Measurements from ENCODE around the gene LIX1L.
A peak's percentile ranks its signal among the peaks of the same experiment; 100 is the strongest.

The LIX1L gene

GRCh38 chr1:145893306-145894055, 64.3 kb downstream of the LIX1L start:
- no peaks in the 10 kb centered on the region for H3K27me3 Mint-ChIP-seq
- no peak overlapping the region for H3K4me3 Mint-ChIP-seq
- no peaks in the 10 kb centered on the region for H3K36me3 Mint-ChIP-seq (ENCODE audit: low read depth)
- intact Hi-C loops (cut with micrococcal nuclease) = no loop called here
- H3K27ac Mint-ChIP-seq = no peak overlapping the region
- no peaks in the 10 kb centered on the region for H3K4me1 Mint-ChIP-seq (ENCODE audit: low read depth)
- H3K9me3 Mint-ChIP-seq = no peaks in the 10 kb centered on the region

GRCh38 chr1:145892486-145893087, 65.2 kb downstream of the LIX1L start:
- intact Hi-C loops (cut with micrococcal nuclease) = no loop called here

GRCh38 chr1:145891587-145892485, 66.0 kb downstream of the LIX1L start:
- intact Hi-C loops (cut with micrococcal nuclease) = loop anchor here (1.0 kb wide), 1 partner anchor 121 kb away; no protein-coding TSS in a partner anchor
- Mint-ChIP-seq H3K27ac (no peak overlapping the region), H3K27me3 (peaks cover 2% of the 10 kb centered on the region), H3K36me3 (ENCODE audit: low read depth) (no peaks in the 10 kb centered on the region), H3K4me3 (no peak overlapping the region), H3K9me3 (no peaks in the 10 kb centered on the region), H3K4me1 (ENCODE audit: low read depth) (no peaks in the 10 kb centered on the region)

More at GRCh38 chr1:145892486-145893087, 65.2 kb downstream of the LIX1L start:
- Mint-ChIP-seq H3K9me3 (no peaks in the 10 kb centered on the region), H3K4me3 (no peak overlapping the region), H3K27ac (no peak overlapping the region), H3K27me3 (no peaks in the 10 kb centered on the region), H3K36me3 (ENCODE audit: low read depth) (no peaks in the 10 kb centered on the region), H3K4me1 (ENCODE audit: low read depth) (no peaks in the 10 kb centered on the region)

- Mint-ChIP-seq H3K27me3 (peaks cover 3% of the 10 kb centered on the region), H3K9me3 (no peaks in the 10 kb centered on the region), H3K36me3 (ENCODE audit: low read depth) (no peaks in the 10 kb centered on the region), H3K27ac (no peak overlapping the region), H3K4me3 (no peak overlapping the region), H3K4me1 (ENCODE audit: low read depth) (no peaks in the 10 kb centered on the region)
- intact Hi-C loops (cut with micrococcal nuclease) = loop anchor here (1.0 kb wide), 1 partner anchor 122 kb away; no protein-coding TSS in a partner anchor
Measured at GRCh38 chr1:145891143-145891542, 66.7 kb downstream of the LIX1L start.

- H3K4me1 Mint-ChIP-seq (ENCODE audit: low read depth) = peaks cover 9% of the 10 kb centered on the region
- H3K36me3 Mint-ChIP-seq (ENCODE audit: low read depth) = no peaks in the 10 kb centered on the region
- H3K27ac Mint-ChIP-seq = no peak overlapping the region
- peaks cover 12% of the 10 kb centered on the region for H3K27me3 Mint-ChIP-seq
- no peak overlapping the region for H3K4me3 Mint-ChIP-seq
- intact Hi-C loops (cut with micrococcal nuclease) = no loop called here
- H3K9me3 Mint-ChIP-seq = no peaks in the 10 kb centered on the region
Measured at GRCh38 chr1:145889722-145890121, 68.1 kb downstream of the LIX1L start.

GRCh38 chr1:145887631-145888030, 70.2 kb downstream of the LIX1L start:
- no peak overlapping the region for H3K27ac Mint-ChIP-seq

GRCh38 chr1:145886816-145887215, 71.0 kb downstream of the LIX1L start:
- intact Hi-C loops (cut with micrococcal nuclease) = no loop called here
- no peaks in the 10 kb centered on the region for H3K36me3 Mint-ChIP-seq (ENCODE audit: low read depth)
- no peaks in the 10 kb centered on the region for H3K9me3 Mint-ChIP-seq
- H3K4me3 Mint-ChIP-seq = no peak overlapping the region
- H3K27ac Mint-ChIP-seq = no peak overlapping the region
- peaks cover 21% of the 10 kb centered on the region for H3K27me3 Mint-ChIP-seq
- peaks cover 9% of the 10 kb centered on the region for H3K4me1 Mint-ChIP-seq (ENCODE audit: low read depth)

More at GRCh38 chr1:145887631-145888030, 70.2 kb downstream of the LIX1L start:
- intact Hi-C loops (cut with micrococcal nuclease) = no loop called here
- peaks cover 21% of the 10 kb centered on the region for H3K27me3 Mint-ChIP-seq
- H3K36me3 Mint-ChIP-seq (ENCODE audit: low read depth) = no peaks in the 10 kb centered on the region
- H3K4me1 Mint-ChIP-seq (ENCODE audit: low read depth) = peaks cover 9% of the 10 kb centered on the region
- H3K4me3 Mint-ChIP-seq = no peak overlapping the region
- H3K9me3 Mint-ChIP-seq = no peaks in the 10 kb centered on the region

- Mint-ChIP-seq H3K9me3 (no peaks in the 10 kb centered on the region), H3K27me3 (peaks cover 21% of the 10 kb centered on the region), H3K27ac (no peak overlapping the region), H3K4me1 (ENCODE audit: low read depth) (peaks cover 9% of the 10 kb centered on the region), H3K36me3 (ENCODE audit: low read depth) (no peaks in the 10 kb centered on the region), H3K4me3 (peak overlapping the region; percentile 83)
- intact Hi-C loops (cut with micrococcal nuclease) = no loop called here
Measured at GRCh38 chr1:145886390-145886789, 71.4 kb downstream of the LIX1L start.

GRCh38 chr1:145885738-145886287, 72.0 kb downstream of the LIX1L start, which contains the start of gene ANKRD35:
Gene ANKRD35, minus strand, starts transcription at chr1:145885866. Its CDS starts 108 bp downstream, at chr1:145885758.
- Mint-ChIP-seq H3K27me3 (peaks cover 21% of the 10 kb centered on the region), H3K4me1 (ENCODE audit: low read depth) (peaks cover 9% of the 10 kb centered on the region), H3K27ac (no peak within 1 kb of the TSS), H3K9me3 (no peaks in the 10 kb centered on the region), H3K36me3 (ENCODE audit: low read depth) (no peaks in the 10 kb centered on the region), H3K4me3 (peak within 1 kb of the TSS; percentile 83)
- intact Hi-C loops (cut with micrococcal nuclease) = no loop called here

GRCh38 chr1:145884675-145885074, 73.1 kb downstream of the LIX1L start:
- Mint-ChIP-seq H3K4me1 (ENCODE audit: low read depth) (peaks cover 14% of the 10 kb centered on the region), H3K4me3 (no peak overlapping the region), H3K27ac (no peak overlapping the region), H3K36me3 (ENCODE audit: low read depth) (no peaks in the 10 kb centered on the region), H3K9me3 (no peaks in the 10 kb centered on the region), H3K27me3 (peaks cover 21% of the 10 kb centered on the region)
- intact Hi-C loops (cut with micrococcal nuclease) = no loop called here
